Loucy (cell line): ENCODE data around the gene FKBP4.

ENCODE experiments used
- EZH2phosphoT487 ChIP-seq: fragments of 200-600 bp; IDR thresholded peaks from 2 replicates; pipeline ENCODE4 v1.6.1; 2018; ENCODE audit warnings: antibody characterized with exemption, mild to moderate bottlenecking, moderate library complexity, borderline replicate concordance
- TF ChIP-seq, protein P1 (sequence below): fragments of 200-600 bp; sonication (generic); conservative IDR thresholded peaks from 2 replicates; pipeline ENCODE4 v1.5.1; 2014; ENCODE audit warnings: mild to moderate bottlenecking, antibody characterized with exemption, low read length

DNA sequence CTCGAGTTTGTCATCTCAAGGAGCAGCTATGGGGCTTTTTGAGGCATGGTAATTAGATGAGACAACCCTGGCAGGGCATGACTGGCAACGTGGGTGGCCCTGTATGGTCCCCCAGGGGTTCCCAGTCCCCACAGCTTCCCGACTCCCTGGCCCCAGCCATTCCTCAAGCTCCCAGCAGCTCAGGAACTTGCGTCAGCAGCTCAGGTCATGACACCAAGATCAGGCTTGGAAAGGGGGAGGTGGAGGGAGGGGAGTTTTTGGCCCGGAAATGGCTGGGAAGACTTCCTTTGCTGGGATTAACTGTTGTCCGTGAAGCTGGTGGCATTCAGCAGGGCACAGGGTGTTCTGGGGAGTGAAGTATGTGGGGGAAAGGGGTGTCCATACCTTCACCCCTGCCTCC lies 50.5 kb downstream of the FKBP4 start:
- TF ChIP-seq, protein P1, sequence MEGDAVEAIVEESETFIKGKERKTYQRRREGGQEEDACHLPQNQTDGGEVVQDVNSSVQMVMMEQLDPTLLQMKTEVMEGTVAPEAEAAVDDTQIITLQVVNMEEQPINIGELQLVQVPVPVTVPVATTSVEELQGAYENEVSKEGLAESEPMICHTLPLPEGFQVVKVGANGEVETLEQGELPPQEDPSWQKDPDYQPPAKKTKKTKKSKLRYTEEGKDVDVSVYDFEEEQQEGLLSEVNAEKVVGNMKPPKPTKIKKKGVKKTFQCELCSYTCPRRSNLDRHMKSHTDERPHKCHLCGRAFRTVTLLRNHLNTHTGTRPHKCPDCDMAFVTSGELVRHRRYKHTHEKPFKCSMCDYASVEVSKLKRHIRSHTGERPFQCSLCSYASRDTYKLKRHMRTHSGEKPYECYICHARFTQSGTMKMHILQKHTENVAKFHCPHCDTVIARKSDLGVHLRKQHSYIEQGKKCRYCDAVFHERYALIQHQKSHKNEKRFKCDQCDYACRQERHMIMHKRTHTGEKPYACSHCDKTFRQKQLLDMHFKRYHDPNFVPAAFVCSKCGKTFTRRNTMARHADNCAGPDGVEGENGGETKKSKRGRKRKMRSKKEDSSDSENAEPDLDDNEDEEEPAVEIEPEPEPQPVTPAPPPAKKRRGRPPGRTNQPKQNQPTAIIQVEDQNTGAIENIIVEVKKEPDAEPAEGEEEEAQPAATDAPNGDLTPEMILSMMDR: no peak
- TF ChIP-seq EZH2phosphoT487: no peak
